HUDEP-2 (cell line): Measurements from ENCODE around the gene DGCR8.

ENCODE experiments used
- DNase-seq, 76 experiments: peaks; one replicate each; lab custom pipeline; 2025; ENCODE audit not compliant: unreplicated experiment in 76 of 76; lab: John Stamatoyannopoulos, UW

DGCR8 gene

GRCh38 chr22:20052309-20053259 is 27.5 kb upstream of the DGCR8 start:
- DNase-seq, result no peak

GRCh38 chr22:20053407-20054033 is 26.5 kb upstream of the DGCR8 start:
- no peak for DNase-seq

- no peak for DNase-seq
Observed at GRCh38 chr22:20054034-20054427, 26.0 kb upstream of the DGCR8 start.

DNA sequence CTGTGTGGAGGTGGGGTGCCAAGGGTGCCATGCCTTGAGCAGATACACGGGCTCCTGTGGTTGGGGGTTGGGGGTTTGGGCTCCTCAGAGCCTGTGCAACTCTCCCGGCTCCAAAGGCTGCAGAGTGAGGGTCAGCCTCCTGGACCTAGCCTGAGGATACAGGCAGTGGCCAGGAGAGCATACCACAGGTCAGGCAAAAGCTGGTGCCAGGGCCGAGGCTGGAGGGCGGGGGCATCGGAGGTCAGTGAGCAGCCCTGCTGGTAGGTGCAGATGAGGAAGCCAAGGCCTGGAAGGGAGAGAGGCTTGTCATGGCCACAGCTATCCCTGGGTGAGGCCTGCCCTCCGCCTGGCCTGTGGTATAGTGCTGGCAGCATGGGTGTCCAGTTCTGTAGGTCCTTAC is 25.6 kb upstream of the DGCR8 start:
- DNase-seq, result no peak

DNA sequence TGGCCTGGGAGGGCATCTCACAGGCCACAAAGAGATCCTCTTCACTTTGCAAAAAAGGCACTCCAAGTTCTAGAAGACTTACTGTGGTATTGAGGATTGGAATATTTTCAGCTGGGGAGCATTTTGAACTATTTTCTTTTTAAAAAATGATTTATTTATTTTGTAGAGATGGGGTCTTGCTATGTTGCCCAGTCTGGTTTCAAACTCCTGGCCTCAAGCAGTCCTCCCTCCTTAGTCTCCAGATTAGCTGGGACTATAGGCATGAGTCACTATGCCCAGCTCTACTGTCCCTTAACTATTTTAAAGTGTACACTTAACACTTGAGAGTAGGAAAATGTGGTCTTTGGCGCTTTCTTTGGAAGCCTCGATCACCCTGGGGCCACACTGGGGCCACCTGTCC is 24.9 kb upstream of the DGCR8 start:
- DNase-seq, result no peak

GRCh38 chr22:20055654-20056053 is 24.4 kb upstream of the DGCR8 start:
- no peak for DNase-seq

DNA sequence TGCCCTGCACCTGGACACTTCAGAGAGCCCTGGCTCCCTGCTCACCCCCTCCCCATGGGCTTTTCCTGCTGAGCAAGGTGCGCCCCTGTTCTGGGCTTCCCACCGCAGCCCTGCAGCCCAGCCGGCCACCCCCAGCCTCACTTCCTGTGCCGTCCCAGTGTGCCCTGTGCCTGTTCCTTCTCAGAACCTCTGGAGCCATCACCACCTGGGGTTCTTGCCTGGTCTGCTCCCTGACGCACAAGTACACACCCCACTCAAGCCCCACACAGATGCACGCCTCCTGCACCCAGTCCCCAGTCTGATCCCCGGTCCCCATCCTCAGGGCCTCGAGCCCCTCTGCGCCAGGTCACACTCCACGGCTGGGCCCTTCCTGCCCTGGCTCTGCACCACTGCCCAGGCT is 23.9 kb upstream of the DGCR8 start:
- DNase-seq, result no peak

- DNase-seq, result no peak
Observed at GRCh38 chr22:20056696-20057386, 23.2 kb upstream of the DGCR8 start.

DNA sequence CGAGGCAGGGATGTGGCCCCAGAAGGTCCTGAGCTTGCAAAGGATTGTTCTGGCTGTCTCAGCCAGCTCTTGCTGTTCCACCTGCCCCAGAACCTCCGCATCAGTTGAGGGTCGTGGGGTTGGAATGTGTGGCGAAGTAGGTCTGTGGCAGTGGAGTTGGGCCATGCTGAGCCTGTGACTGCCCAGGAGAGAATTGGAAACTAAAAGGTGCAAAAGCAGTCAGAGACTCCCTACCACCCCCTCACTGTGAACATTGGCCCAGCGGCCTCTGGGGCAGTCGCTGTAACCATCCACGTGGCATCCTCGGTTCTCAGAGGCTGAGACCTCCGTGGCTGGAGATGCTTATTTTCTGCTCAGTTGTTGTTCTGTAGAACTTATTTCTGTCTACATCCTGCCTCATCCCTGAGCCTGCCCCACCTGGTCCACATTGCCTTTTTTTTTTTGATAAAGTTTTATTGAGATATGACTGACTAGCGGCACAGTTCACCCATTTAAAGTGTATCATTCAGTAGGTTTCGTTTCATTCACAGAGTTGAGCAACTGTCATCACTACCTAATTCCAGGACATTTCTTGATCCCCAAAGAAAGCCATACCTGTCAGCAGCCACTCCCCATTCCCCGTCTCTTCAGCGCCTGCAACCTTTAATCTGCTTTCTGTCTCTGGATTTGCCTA is 22.3 kb upstream of the DGCR8 start:
- no peak for DNase-seq

GRCh38 chr22:20058989-20059770 is 20.9 kb upstream of the DGCR8 start:
- DNase-seq, result peak in 41 of 76 experiments; percentile 7 to 70 (median 37)

DNA sequence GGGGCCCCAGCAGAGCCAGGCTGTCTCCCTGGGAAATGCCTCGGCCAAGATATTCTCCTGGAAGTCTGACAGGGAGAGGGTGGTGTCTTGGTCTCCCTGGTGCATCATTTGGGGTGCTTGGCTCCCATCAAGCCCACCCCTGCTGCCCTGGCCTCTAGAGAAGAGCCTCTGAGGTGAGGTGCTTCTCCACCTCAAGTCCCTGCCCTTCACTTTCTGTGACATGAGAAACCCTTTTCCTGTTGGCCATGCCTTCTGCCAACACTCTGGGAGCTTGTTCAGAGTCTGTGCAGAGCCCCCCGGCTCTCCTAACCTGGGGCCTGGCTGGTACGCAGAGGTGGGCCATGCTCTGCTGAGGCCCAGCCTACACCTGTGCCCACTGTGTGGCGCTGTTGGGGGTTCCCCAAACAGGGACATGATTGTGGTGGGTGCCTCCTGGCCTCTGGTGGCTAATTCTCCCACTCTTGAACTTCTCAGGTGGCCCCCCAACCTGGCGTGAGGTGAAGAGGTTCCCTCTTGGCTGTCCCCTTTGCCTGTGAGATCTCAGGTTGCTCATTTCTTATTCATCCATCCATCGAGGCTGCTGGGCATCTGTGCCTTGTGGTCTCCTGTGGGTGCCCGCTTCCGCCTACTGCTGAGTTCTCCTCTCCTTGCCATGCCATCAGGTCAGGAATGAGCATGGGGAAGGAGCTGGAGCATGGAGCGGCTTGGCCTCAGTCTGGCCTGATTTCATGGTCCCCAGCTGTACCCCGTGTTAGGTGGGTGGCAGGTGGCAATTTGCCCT is 19.2 kb upstream of the DGCR8 start:
- DNase-seq, result no peak

DNA sequence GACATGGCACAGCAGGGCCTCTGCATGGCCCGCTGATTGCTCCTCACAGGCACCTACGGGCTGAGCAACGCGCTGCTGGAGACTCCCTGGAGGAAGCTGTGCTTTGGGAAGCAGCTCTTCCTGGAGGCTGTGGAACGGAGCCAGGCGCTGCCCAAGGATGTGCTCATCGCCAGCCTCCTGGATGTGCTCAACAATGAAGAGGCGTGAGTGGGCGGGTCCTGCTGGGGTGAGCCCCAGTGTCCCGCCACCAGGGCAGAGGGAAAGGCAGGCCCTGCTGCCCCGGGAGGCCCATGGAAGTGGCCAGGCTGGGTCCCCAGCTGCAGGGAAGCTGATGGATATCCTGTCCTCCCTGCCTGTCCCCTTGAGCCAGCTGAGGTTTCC is 18.6 kb upstream of the DGCR8 start:
- DNase-seq, result no peak

- DNase-seq, result no peak
Observed at GRCh38 chr22:20062043-20062765, 17.8 kb upstream of the DGCR8 start.

- no peak for DNase-seq
Observed at GRCh38 chr22:20062766-20063083, 17.3 kb upstream of the DGCR8 start.

GRCh38 chr22:20063271-20064139 is 16.5 kb upstream of the DGCR8 start:
- no peak for DNase-seq

DNA sequence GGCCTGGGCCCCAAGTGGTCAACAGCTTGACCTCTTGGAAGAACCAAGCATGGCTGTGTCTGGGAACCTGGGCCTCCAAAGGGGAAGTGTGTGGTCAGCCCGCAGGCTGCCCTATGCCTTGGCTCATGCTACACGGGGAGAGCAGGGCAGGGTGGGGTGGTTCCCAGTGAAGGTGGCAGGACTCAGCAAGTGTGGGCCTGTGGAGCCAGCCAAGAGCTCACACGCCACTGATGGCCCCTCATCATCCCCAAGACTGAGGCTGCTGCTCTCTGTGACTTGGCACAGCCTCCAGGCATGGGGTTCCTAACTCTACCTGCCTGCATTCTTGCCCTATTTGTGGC is 15.9 kb upstream of the DGCR8 start:
- no peak for DNase-seq

GRCh38 chr22:20064545-20065262 is 15.3 kb upstream of the DGCR8 start:
- no peak for DNase-seq
